HG03025 (cell line): ENCODE measurements around the gene EPB41L4A.
"Not testable (repeated sequence)": the region's sequence is repeated elsewhere in the genome, so short reads cannot be mapped to it uniquely, and the experiment has no call there.

Source experiments
- ATAC-seq: cut with Tn5 transposase; IDR thresholded peaks from one replicate; pipeline ENCODE4 v1.9.1; 2021; ENCODE audit warnings: mild to moderate bottlenecking, moderate library complexity; ENCODE audit not compliant: unreplicated experiment, low FRiP score

EPB41L4A gene

DNA sequence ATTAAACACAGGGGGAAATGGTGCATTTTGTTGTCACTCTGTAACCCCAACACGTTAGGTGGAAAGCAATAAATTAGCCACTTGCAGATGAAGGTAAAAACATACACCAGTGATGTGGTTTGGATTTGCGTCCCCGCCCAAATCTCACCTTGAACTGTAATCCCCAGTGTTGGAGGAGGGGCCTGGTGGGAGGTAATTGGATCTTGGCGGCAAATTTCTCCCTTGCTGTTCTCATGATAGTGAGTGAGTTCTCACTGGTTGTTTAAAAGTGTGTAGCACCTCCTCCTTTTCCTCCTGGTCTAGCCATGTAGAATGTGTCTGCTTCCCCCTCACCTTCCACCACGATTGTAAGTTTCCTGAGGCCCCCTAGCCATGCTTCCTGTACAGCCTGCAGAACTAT lies 17.2 kb downstream of the EPB41L4A start:
- ATAC-seq = no peak

DNA sequence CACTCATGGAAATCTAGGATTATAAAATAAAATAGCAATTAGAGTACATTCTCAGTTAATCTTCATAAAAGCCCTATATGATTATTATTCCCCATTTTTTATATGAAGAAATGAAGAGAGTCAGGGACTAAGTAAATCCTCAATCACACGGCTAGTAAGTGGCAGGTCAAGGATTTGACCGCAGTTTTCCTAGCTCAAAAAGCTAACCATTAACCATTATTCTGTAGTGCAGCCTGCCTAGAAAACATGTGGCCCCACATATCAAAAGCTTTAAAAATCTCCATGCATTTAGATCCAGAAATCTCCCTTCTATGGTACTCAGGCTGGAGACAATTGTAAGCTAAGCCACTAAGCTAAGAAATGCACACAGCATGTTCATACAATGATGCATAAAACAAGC lies 21.4 kb downstream of the EPB41L4A start:
- ATAC-seq = no peak

DNA sequence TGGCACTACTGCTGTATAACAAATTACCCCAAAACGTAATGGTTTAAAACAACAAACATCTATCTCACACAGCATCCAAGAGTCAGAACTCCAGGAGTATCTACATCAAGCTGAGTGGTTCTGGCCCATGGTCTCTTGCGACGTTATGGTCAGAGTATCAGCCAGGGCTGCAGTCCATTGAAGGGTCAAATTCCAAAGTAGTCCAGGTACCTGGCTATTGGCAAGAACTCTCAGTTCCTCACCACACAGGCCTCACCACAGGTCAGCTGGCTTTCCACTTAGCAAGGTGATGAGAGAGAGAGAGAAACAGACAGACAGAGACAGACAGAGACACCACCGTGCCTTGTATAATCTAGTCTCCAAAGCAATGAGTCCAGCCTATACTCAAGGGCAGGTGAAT lies 22.6 kb downstream of the EPB41L4A start:
- no peak for ATAC-seq

DNA sequence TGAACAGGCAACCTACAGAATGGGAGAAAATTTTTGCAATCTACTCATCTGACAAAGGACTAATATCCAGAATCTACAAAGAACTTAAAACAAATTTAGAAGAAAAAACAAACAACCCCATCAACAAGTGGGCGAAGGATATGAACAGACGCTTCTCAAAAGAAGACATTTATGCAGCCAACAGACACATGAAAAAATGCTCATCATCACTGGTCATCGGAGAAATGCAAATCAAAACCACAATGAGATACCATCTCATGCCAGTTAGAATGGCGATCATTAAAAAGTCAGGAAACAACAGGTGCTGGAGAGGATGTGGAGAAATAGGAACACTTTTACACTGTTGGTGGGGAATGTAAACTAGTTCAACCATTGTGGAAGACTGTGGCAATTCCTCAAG lies 23.8 kb downstream of the EPB41L4A start:
- ATAC-seq = not testable (repeated sequence)

DNA sequence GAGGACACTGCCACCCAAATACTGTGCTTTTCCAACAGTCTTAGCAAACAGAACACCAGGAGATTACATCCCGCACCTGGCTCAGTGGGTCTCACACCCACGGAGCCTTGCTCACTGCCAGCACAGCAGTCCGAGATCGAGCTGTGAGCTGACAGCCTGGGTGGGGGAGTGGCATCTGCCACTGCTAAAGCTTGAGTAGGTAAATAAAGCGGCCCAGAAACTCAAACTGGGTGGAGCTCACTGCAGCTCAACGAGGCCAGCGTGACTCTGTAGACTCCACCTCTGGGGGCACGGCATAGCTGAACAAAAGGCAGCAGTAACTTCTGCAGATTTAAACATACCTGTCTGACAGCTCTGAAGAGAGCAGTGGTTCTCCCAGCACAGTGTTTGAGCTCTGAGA lies 28.8 kb downstream of the EPB41L4A start:
- no peak for ATAC-seq

DNA sequence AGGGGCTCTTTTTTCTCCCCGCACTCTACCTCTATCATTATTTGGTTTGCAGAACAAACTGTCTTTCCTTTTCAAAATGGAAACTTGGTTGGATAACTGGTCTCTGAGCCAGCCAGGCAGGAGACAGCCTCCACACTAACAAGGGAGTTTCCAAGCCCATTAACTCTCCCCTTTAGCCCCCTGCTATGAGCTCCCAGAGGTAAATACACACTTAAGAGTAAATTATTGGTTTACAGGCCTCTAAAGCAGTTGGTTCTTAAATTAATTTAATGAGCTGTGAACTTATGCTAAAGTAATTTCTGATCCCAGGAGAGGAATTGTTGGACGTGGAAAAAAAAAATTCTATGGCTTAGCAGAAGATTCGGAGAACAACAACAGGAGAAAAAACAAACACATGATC lies 30.3 kb downstream of the EPB41L4A start:
- ATAC-seq = no peak

DNA sequence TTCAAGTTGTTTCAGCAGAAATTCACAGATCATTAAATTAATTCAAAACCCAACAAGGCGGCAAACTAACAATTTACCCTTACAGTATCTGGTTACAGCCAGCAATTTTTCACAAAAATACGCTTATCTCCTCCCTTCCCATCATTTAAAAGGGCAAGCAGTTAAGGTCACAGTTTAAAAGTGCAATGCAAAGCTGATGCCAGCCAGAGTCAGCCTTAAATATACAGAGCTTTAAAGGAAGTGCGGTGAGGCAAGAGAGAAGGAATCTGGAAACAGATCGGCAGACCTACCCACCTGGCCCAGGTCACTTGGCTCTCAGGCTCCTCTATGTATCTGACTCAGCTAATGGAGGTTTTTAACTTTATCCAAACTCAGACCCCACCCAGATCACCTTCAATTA lies 31.0 kb downstream of the EPB41L4A start:
- no peak for ATAC-seq

DNA sequence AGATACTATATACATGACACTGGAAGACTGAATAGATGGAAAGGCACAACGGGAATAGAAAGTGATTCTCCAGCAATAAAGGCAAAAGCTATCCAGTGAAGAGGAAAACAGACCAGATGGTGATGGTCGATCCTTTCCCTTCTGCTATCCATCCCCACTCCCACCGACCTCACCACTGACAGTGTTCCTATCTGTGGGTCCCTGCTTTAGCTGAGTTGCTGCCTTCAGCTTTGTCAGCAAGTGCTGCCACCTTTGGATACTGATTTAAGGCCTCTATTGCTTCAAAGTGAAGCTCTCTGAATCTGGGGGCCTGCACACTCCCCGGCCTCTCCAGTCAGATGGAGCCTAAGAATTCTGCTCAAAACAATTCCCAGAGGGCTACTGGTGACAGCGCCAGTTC lies 32.3 kb downstream of the EPB41L4A start:
- no peak for ATAC-seq

DNA sequence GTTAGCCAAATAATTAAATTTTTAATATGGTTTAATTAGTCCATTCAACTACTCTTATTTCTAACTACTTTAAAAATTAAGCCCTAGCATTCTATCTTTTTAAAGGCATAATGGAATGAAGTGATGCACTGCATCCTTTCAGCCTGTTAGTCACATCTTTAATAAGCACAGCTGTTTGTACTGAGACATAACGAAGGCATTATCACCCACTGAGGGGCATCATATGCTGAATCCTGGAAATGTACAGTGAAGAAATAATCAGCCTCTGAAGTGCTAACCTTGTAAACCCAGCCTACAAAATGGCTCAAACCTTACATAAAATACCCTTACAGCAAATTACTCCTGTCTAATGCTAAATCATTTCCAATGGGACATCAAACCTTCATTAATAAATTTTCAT lies 33.1 kb downstream of the EPB41L4A start:
- ATAC-seq = no peak

DNA sequence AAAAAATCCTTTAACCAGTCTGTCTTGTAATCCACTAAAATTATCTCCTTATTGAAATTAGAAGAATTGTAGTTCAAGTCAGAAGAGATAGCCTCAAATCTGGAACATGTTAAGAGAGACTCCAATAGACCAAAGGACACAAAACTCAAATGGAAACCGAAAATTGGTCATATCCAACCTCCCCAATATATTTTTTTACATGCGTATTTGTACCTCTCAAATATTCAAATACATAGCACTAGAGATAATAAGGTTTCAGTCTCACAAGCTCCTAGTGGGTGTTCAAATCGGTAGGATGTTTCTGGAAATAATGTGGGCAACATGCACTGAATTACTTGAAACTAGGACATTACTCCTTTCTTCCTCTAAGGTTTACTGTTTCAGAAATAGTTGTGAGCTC lies 33.5 kb downstream of the EPB41L4A start:
- no peak for ATAC-seq

DNA sequence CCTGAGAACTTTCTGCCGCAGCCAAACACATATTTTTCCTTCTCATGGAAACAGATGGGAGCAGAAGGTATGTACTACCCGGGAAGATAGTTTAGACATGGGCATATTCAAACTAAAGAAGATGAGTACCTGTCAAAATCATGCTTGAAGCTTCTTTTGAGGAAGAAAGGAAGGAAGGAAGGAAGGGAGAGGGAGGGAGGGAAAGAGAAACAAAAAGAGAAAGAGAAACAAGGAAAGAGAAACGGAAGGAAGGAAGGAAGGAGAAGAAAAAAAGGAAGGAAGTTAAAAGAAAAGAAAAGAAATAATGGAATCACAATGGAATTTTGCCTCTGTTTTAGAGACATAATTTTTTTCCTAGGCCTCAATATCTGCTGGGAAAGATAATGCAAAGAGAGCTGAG lies 34.6 kb downstream of the EPB41L4A start:
- ATAC-seq = no peak

DNA sequence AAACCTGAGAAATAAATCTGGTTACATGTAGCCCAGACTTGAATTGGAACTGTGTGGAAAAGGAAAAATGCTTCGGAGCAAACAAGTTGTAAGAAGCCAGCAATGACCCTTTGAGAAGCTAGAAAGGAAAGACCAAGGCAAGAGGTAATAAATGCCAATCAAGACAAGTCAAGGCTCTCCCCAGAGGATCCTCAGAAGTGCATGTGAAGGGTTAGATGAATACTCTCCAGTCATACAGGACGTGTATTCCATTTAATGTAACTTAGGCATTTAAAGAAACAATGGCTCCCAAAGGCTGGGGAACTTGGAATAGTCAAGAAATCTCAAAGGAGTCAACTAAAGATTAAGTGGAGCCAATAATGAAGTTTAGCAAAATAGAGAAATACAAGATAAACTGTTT lies 36.2 kb downstream of the EPB41L4A start:
- ATAC-seq = no peak

DNA sequence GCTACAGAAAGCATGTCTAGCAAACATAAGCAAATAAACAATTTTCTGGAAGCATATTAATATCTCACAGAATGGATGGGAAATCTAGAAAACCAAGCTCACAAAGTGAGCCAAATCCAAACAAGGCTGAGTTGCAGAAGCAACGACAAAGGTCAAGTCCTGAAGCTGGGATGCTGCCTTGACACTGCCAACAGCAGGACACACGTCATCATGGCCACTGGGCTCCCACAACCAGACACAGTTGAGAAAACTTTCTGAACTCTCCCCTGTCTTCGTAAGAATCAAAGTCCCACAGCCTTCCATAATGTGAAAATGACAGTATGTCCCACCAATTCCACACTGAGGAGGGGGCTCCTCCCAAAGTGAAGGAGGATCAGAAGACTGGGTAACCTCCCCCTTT lies 37.6 kb downstream of the EPB41L4A start:
- no peak for ATAC-seq

DNA sequence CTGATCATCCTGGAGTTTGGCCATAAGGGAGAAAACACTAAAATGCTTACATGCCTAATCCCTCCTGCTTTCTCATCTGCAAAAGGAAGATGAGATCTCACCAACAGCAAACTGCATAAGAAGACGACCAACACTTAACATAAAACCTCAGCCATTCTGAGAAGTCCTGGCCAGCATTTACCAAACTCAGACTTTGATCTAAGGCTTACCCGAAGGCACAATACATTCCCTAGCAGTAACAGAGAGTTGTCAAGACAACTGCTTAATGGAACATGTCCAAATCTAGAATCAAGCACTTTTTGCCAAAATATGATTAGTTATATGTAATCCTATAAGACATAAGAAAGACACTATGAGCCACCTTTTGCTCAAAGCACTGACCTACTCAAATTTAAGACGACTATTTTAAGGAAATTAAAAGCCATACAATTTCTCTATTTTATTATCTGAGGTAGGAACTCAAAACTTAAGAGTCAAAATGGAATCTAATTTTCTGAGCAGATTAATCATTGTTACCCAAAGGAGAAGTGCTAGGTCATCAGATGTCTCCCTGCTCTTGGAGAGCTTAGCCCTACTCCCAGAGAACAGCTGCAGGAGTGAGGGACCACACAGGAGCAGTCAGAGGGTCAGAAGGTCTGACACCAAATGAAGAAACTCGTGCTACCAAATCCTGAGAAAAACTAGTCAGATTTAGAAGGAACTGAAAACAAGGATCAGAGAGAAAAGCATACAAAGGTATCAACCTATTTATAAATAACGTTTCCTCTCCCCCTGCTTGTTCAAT lies 39.3 kb downstream of the EPB41L4A start:
- ATAC-seq = no peak

DNA sequence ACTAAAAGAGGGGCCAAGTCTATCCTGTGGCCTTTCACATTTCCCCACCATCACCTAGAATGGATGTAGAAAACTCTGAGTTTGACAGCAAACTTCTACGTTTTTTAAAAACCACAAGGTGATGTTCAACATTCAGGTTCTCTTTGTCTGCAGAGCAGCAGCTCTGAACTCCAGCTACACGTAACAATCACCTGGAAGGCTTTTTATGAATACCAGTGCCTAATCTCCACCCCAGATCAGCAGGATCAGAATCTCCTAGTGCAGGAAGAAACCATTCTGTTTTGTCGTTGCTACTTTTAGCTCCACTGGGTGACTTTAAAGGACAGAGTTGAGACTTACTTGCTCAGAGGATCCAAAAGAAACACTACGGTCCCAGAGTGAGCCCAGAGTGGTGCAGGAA lies 44.3 kb downstream of the EPB41L4A start:
- no peak for ATAC-seq

DNA sequence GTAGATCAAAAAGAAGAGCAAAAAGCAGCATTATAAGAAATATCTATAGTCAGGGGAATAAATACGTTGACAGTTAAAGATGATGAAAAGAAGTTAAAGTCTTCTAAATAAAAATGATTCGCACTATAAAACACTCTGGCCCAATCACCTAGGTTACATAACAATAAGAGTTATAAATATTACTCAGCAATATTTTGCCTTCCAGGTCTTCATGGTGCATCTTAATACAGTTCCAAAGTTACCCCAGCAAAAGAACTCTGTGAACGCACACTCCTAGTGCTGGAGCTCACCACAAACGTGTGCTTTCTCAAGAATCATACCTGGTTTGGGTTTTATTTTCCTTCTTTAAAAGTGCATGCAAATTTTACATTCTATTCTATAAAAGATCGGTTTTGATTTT lies 44.7 kb downstream of the EPB41L4A start:
- no peak for ATAC-seq

DNA sequence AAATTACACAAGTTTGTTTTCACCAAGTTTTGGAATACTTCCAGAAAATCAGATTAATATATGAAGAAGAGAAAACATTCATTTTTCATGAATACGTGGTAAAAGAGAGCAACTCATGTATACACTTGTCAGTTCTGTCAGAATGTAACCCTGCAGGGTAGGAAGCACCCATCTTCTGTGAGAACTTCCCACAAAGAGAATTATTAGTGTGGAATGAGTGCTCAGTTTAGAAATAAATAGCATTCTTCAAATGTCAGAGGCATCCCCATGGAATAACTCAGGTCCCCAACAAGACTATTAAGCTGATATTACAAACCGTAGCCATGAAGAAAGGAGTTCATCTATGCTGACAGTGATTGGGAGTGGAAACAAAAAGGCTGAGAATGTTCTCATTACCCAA lies 45.2 kb downstream of the EPB41L4A start:
- ATAC-seq = no peak

DNA sequence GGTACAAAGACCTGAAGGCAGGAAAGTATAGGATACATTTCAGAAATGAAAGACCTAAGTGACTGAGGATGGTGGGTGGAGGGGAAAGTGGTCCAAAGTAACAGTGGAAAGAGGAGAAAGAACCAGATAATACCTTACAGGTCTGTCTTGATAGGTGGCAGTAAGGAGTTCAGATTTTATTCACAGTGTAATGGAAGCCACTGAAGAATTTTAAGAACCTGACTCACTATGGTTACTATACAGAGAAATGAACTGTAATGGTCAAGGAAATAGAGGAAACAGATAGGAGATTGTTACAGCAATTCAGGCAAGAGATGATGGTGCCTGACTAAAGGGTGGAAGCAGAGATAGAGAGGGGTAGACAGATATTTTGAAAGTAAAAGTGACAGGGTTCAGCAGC lies 46.5 kb downstream of the EPB41L4A start:
- no peak for ATAC-seq

DNA sequence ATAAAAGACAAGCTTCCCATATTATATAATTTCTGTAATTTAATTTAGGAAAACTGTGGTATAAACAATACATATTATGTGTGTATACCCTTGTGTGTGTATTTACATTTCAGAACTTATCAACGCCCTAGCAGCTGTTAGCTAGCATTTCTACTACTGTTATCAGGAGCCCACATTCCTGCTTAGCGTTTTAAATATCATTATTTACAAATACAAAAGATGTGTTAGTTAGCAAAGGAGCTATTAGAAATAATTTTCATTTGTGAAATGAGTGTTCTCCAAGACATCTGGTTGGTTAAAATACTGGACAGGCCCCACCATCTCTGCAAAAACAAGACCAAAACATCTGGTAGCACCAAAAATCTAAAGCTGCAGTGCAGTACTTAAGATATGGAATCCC lies 48.0 kb downstream of the EPB41L4A start:
- ATAC-seq = no peak

DNA sequence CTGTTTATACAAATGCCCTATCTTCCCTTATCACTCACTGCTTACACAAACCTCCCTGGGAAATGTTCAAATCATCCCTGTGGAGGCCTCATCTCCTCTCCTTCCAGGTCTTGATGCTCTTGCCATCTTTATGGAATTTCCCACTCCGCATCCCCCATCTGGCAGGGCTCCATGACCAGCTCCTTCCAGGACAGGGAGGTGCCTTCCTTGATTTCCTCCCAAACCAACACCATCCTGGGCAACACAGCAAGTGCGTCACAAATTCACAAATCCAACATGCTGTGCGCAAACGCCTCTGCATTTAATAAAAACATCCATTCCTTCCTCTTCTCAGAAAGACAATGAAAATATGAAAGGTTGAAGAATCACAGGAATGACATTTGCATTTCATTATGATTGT lies 51.7 kb downstream of the EPB41L4A start:
- ATAC-seq = no peak

DNA sequence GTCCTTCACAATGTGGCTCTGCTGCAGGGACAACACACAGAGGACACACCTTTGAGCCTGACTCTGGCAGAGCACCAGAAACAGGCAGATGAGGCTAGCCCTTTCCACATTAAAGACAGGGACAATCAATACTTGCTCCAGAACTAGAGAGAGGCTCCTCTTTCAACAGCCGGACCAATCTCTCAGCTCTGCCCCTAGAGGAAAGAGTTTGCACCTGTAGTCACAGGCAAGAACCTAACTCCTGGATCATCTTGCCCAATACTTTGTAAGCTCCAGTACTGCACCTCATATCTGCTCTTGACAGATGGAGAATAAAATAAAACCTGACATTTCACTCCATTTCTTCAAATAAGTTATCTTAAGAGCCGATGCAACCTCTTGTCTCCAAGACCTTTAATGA lies 52.1 kb downstream of the EPB41L4A start:
- no peak for ATAC-seq

DNA sequence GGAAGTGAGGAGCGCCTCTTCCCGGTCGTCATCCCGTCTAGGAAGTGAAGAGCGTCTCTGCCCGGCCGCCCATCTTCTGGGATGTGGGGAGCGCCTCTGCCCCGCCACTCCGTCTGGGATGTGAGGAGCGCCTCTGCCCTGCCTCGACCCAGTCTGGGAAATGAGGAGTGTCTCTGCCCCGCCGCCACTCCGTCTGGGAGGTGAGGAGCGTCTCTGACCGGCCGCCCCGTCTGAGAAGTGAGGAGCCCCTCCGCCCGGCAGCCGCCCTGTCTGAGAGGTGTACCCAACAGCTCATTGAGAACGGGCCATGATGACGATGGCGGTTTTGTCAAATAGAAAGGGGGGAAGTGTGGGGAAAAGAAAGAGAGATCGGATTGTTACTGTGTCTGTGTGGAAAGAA lies 58.3 kb downstream of the EPB41L4A start:
- ATAC-seq = not testable (repeated sequence)
